Activated naive CD4-positive, alpha-beta T cell (primary cell): ENCODE results near the gene IGSF9B.

ENCODE experiments used
- DNase-seq, 4 experiments: peaks; one replicate each; lab custom pipeline; 2025; lab: John Stamatoyannopoulos, UW

Gene IGSF9B

DNA sequence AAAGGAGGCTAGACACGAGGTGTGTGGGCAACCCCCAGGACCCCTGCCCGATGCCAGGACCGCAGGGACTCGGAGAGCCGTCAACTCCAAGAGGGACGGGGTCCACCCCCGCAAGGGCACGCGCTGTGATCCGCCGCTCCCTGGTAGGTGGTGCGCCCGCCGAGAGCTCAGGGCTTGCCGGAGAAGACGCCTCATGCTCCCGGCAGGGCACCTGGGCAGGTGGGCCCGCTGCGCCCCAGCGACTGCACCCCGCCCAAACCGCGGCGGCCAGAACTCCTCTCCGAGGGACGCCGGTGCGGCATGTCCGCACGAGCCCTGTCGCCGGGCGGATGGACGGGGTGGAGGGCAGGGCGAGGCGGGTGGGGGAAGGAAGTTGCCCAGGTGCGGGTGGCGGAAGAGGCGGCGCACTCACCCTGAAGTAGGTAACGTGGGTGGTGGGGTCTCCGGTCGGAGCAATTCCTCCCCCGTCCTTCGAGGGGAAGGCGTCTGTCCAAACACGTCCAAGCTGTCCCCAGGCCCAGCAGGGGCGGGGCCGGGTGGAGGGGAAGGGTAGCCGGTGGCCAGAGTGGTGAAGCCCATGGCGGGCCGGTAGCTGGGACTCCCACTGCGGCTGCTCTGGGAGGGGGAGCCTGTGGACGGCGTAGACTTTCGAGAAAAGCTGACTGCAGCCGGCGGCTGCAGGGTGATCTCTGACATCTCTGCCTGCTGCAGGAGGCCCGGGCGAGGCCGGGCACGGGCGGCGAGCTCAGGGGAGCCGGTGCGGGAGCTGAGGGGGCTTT is 37.2 kb downstream of the IGSF9B start:
- DNase-seq, result no peak

- DNase-seq, result no peak
Measured at GRCh38 chr11:133918608-133919260, 38.0 kb downstream of the IGSF9B start.

DNA sequence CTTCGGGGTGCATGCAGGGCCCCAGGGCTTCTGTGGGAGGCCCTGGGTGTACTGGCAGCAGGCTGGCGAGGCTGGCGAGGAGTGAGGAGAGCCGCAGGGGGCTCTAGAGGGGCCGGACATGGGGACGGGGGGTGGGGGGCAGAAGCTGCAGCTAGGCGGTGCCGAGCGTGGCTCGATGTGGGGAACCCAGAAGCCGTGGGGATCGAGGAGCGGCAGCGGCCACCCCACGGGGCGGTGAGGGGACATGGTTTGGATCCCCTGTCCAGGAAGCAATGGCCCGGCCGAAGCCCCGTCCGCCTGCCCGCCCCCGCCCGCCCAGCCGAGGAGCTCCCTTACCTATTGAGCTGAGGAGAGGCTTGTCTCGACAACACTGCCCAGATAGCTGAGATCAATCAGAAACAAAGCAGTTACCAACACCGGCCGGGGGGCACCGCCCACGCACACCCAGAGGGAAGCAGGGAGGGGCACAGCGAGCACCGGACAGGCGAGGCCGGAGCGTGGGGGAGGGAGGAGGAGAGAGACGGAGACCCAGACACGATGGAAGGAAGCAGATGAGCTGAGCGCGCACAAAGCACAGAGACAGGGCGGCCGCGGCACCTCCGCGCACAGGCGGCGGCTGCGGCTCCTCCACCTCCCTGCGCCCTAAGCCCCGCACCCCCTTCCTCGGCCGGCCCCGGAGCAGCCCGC is 38.7 kb downstream of the IGSF9B start:
- no peak for DNase-seq

DNA sequence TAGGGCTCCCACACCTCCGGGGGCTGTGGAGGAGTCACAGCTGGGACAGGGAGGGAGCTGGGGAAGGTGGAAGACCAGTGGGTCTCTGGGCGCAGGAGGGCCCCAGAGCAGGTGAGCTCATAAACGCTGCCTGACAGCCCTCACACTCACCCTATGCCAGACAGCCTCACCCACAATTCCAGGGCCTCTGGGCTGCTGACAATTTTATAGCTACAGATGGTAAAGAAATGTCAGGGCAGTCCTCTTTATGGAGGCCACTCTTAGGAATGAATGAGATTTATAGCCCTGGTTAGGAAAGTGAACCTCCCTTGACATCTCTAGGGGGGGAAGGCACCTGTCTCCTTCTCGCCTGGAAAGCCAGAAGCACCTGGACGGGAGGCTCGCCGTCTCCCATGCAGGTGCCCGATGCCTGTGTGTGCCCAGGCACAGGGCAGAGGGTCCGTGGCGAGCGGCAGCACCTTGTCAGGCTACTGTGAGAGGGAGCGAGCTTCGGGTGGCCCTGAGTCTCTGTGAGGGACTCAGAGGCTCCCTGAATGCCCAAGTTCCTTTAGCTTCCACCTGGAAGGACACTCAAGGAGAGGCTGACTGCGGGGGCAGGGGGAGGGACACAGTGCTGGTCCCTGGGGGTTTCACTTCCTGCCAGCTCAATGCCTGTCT is 39.9 kb downstream of the IGSF9B start:
- no peak for DNase-seq

- no peak for DNase-seq
Measured at GRCh38 chr11:133913761-133914160, 43.0 kb downstream of the IGSF9B start.

- no peak for DNase-seq
Measured at GRCh38 chr11:133911171-133911570, 45.6 kb downstream of the IGSF9B start.

- no peak for DNase-seq
Measured at GRCh38 chr11:133910101-133910500, 46.7 kb downstream of the IGSF9B start.

GRCh38 chr11:133908827-133909226 is 47.9 kb downstream of the IGSF9B start:
- DNase-seq, result no peak

GRCh38 chr11:133907841-133908241 is 48.9 kb downstream of the IGSF9B start:
- no peak for DNase-seq

DNA sequence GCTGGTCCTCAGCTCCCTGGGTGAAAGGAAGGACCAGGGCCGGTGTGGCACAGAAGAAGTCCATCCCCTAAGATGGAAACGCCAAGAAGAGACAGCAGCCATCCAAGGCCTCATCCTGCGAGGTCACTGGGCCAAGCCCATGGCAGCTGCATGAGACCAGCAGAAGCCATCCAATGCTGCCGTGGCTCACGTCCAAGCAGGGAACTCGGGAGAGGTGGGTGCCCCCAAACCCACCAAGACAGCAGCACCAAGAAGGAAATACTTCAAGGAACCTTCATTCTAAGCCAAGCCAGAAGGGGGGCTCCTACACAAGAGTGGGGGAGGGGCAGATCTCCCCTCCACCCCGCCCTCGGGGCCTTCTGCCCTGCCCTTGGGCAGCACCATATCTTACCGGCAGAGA is 49.6 kb downstream of the IGSF9B start:
- DNase-seq, result no peak

DNA sequence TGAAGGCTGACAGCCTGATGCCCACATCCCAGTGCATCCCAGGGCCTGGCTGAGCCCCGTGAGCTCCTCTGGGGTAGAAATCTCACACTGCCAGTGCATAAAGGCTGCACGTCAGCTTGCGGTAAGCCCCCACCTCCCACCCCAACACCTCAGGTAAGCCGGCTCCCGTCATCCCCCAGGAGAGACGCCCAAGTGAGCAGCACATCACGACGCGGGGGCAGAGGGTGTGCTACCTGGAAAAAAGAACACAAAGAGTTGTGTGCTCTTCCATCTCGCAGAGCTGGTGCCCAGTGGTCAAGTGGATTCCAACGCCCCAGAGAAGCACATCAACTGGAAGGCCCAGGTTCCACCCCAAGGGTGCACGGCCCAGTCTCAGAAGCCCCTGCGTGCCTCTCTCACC is 50.0 kb downstream of the IGSF9B start:
- no peak for DNase-seq

DNA sequence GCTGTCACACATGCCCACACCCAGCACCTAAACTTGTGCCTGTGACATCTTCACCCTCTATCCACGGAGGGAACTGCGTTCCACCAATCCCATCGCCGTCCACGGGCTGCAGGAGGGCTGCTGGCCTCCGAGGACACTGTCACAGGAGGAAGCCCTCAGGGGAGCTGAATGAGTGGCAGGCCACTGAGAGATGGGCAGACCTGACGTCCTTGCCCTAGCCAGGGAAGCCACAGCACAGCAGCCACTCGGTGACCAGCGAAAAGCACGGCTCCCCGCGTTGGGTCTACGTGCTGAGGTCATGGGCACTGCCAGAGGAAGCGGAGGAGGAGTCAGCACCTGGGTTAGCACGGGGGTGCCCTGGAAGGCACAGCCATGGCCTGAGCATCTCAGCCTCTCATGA is 50.5 kb downstream of the IGSF9B start:
- DNase-seq, result no peak

DNA sequence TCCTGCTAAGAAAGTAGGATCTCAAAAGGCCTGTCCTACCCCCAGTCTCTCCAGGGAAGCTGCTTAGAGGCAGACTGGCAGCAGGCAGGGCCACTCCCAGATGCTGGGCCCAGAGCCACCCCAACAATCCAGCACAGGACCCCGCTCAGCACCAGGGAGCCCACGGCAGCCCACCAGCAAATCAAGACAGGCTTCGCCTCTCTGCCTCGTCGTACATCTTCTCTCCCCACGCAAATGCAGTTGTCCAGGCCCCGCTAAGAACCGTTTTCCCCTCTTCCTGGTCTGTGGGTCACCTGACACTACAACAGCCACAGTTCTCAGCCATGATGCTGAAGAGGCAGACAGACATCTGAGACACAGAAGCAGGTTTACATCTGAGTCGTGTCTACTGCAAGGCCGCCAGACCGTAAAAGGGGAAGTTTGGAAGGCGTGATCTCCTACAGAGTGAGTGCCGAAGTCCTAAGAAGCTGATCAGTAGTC is 51.1 kb downstream of the IGSF9B start:
- no peak for DNase-seq

GRCh38 chr11:133904818-133905515 is 51.8 kb downstream of the IGSF9B start:
- no peak for DNase-seq

DNA sequence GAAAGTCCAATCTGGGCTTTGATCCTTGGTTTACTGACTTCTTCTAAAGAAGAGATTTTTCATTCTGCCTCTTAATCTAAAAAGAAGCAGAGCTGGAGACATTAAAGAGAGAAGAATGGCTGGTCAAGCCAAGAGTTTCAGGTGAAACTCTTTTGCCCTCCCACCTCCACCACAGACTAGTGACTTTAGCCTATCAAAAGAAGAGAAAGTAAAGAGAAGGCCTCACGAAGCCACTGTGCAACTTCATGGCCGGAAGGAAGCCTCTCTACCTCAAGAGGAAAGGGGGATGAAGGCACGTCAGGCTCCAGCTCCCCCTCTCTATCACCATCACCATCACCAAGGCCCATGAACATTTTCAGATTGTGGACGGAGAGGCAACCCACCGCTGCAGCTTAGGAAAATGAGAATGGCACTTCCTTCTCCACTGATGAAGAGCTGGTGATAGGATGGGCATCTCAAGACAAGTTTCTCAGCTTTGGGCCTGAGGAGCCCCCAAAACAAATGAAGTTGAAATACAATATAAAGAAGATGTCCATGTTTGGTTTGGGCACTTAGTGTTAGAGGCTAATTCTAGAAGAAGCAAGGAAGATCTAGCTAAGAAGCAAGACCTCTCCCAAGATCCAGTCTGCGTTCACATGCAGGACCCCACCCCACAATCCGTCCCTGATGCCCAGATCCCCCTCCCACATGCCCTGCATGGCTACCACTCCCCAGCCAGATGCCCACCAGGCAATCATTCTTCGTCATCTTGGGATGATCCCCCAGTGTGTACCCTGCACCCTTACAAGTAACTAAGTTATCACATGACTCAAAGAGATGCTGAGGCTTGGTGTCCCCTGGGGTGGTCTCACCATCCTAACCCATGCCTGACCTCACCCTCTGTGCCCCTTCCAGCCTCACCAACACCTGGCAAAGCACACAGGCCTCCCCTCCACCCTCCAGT is 52.6 kb downstream of the IGSF9B start:
- no peak for DNase-seq

DNA sequence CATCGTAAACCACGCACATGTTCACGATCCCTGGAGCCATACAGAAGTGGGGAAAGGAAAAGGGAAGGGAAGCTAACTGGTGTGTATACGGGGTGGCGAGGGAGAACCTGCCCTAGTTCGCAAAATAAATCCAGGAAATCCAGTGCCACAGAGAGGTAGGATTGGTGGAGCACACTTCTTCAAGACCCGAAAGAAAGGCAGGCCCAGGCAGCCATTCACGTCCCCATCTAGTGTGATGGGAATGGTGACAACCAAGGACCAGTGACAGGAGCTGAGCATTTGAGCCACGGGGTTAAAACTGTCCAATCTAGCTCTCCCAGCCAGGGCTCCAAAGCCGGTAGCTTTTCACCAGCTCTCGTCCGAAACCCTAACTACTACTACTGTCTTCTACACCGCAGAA is 53.7 kb downstream of the IGSF9B start:
- DNase-seq, result no peak

DNA sequence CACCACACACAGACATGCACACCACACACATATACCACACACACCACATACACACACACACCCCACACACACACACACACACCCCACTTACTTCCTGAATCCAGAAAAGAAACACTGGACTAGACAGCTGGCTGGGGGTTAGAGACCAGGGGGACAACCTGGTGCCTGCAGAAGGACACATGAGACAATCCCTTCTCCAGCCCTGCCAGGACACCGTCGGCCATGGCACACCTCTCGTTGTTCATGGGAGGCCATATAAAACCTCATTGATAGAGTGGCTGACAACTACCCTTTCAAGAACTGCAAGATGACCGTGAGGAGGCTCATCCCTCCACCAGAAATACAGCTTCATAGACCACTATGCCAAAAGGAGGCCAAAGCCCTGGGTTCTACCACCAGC is 54.3 kb downstream of the IGSF9B start:
- no peak for DNase-seq

GRCh38 chr11:133901999-133902398 is 54.8 kb downstream of the IGSF9B start:
- no peak for DNase-seq

- DNase-seq, result no peak
Measured at GRCh38 chr11:133901316-133901715, 55.5 kb downstream of the IGSF9B start.

DNA sequence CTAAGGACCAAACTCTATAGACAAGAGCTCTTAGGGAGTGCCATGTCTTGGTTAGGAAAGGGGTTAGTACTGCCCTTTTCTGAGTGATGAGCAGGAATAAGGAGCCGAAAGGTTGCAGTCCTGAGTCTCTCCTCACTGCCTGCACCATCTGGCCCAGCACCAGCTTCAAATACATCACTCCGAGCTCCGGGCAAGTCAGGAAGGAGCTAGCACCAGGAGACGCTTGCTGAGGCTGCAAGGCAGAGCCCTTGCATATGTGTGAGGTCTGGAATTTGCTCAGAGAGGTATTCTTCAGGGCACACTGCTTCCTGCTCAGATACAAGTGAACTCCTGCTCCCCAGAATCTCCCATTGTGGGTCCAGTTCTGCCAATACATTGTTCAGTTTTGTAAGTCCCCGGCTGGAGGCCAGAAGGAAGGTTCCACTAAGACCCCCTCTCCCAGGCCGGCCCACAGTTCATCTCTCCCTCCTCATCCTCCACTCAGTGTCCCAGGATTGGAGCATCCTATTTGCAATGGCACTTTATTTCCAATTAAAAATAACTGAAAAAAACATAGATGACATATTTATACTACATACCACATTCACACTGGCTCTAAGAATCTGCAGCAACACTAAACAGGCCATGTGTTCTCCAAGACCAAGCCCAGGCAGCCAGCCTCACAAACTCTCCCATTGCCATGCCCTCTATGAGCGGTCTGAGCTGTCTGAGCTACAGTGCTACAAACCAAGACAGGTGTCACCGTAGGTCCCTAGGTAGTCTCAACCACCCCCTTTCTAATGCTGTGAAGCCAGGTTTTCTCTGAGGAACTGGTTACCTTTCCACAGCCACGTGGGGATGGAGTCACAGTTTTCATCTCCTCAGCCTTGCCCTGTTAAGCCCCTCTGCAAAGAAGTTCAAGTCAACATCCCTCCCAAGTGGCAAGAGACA is 56.3 kb downstream of the IGSF9B start:
- DNase-seq, result no peak
